HepG2 (cell line): ENCODE measurements around the gene TBC1D22A. TPM values are rescaled to one million over a fixed set of nuclear protein-coding genes. Genes with fewer than 3 reads are reported as not detected.

Experiments used
- ATAC-seq: fragments of 200-7000 bp; cut with Tn5 transposase; 3 replicates; pipeline ENCODE4 v1.9.1; 2020; ENCODE audit warnings: mild to moderate bottlenecking, moderate library complexity
- BruUV-seq: library from RNA; stranded (reverse); fragments of 400-500 nt; replicated peaks from 2 replicates; lab custom pipeline; 2021; lab: Mats Ljungman, UMichigan
- CTCF ChIA-PET: fragments of 300-600 bp; formaldehyde crosslinking; extraction: SDS; loops from one replicate; lab custom pipeline; 2021; ENCODE audit warnings: low total read pairs, inconsistent platforms, low intra/inter-chr PET ratio; lab: Yijun Ruan, JAX
- POLR2A ChIA-PET: fragments of 350-600 bp; sonication (Branson Sonifier 250); formaldehyde crosslinking; loops from one replicate; lab custom pipeline; 2020; ENCODE audit warnings: antibody characterized with exemption, inconsistent platforms; lab: Yijun Ruan, JAX
- DNase-seq: peaks from one replicate; pipeline ENCODE4 v3.0.0-alpha.2; 2015; ENCODE audit warnings: low spot score
- FAIRE-seq: peaks from 3 replicates; lab custom pipeline; 2011; peaks lifted over from hg19 to GRCh38; lab: Jason Lieb, UNC
- H2AFZ ChIP-seq: one replicate; pipeline ENCODE4 v1.6.1; 2011; ENCODE audit warnings: low read length, inconsistent platforms
- H3K27ac ChIP-seq: fragments of 300-600 bp; 3 replicates; pipeline ENCODE4 v1.8.0; 2011; ENCODE audit warnings: mixed run types, mild to moderate bottlenecking, mixed read lengths, low read length, inconsistent platforms; ENCODE audit not compliant: insufficient read depth; ENCODE audit errors: extremely low read length
- H3K27me3 ChIP-seq, 2 experiments: fragments of 200-600 bp in 1 of 2; 2 replicates in 1 of 2; 3 replicates in 1 of 2; pipeline versions ENCODE4 v1.6.0 to v1.8.0; 2011; ENCODE audit warnings: low read length in 2 of 2, mild to moderate bottlenecking in 2 of 2, moderate library complexity in 2 of 2, inconsistent platforms in 1 of 2; ENCODE audit not compliant: insufficient read depth in 2 of 2, control insufficient read depth in 1 of 2
- H3K36me3 ChIP-seq, 2 experiments: fragments of 200-600 bp in 1 of 2; replicated peaks in 1 of 2; 2 replicates in 1 of 2; 3 replicates in 1 of 2; pipeline versions ENCODE4 v1.5.1 to v1.8.0; 2011; ENCODE audit warnings: low read length in 2 of 2, inconsistent platforms in 1 of 2; ENCODE audit not compliant: insufficient read depth in 2 of 2, control insufficient read depth in 1 of 2
- H3K4me1 ChIP-seq: 2 replicates; pipeline ENCODE4 v1.5.1; 2012; ENCODE audit warnings: low read length, inconsistent platforms; ENCODE audit not compliant: insufficient read depth
- H3K4me2 ChIP-seq: 2 replicates; pipeline ENCODE4 v1.6.0; 2011; ENCODE audit warnings: low read depth, low read length, inconsistent platforms
- H3K4me3 ChIP-seq, 3 experiments: fragments of 200-600 bp in 1 of 3; sonication (generic), shearing (Covaris generic) in 1 of 3; replicated peaks in 1 of 3; 2 replicates each; pipeline ENCODE4 v1.5.1; 2011 to 2016; ENCODE audit warnings: low read length in 3 of 3, inconsistent platforms in 2 of 3, low read depth in 2 of 3, mild to moderate bottlenecking in 2 of 3, control low read depth in 1 of 3, mixed read lengths in 1 of 3; ENCODE audit not compliant: insufficient read depth in 1 of 3
- H3K79me2 ChIP-seq: one replicate; pipeline ENCODE4 v1.6.1; 2011; ENCODE audit warnings: low read length, inconsistent platforms; ENCODE audit not compliant: insufficient read depth
- H3K9ac ChIP-seq: 2 replicates; pipeline ENCODE4 v1.6.0; 2011; ENCODE audit warnings: mild to moderate bottlenecking, low read depth, low read length, inconsistent platforms; ENCODE audit not compliant: insufficient read depth
- H3K9me3 ChIP-seq: 2 replicates; pipeline ENCODE4 v1.5.1; 2012; ENCODE audit warnings: mild to moderate bottlenecking, low read length
- H4K20me1 ChIP-seq: 2 replicates; pipeline ENCODE4 v1.6.0; 2011; ENCODE audit warnings: inconsistent platforms, mild to moderate bottlenecking, low read length, moderate library complexity; ENCODE audit not compliant: insufficient read depth
- ETV5 ChIP-seq: IDR thresholded peaks from 2 replicates; pipeline ENCODE4 v1.6.1; 2018; ENCODE audit warnings: missing biosample characterization, missing genetic modification reagents, inconsistent platforms, borderline replicate concordance
- ISL2 ChIP-seq: sonication (generic); formaldehyde crosslinking; IDR thresholded peaks from 2 replicates; pipeline ENCODE4 v1.5.0; 2020; ENCODE audit warnings: missing genetic modification reagents
- KDM2A ChIP-seq: sonication (generic); formaldehyde crosslinking; IDR thresholded peaks from 2 replicates; pipeline ENCODE4 v1.4.0; 2020; ENCODE audit warnings: low read depth, missing genetic modification reagents, borderline replicate concordance
- MNT ChIP-seq: fragments of 450-650 bp; IDR thresholded peaks from 2 replicates; pipeline ENCODE4 v1.6.1; 2016
- NFYC ChIP-seq: IDR thresholded peaks from 2 replicates; pipeline ENCODE4 v1.6.1; 2016; ENCODE audit warnings: missing genetic modification reagents, missing compliant biosample characterization
- ZNF224 ChIP-seq: sonication (generic); formaldehyde crosslinking; IDR thresholded peaks from 2 replicates; pipeline ENCODE4 v1.5.0; 2020; ENCODE audit warnings: mild to moderate bottlenecking, missing genetic modification reagents
- ZNF282 ChIP-seq: fragments of 450-650 bp; IDR thresholded peaks from 2 replicates; pipeline ENCODE4 v1.6.1; 2018; ENCODE audit not compliant: partially characterized antibody
- ZNF878 ChIP-seq: sonication (generic); formaldehyde crosslinking; IDR thresholded peaks from 2 replicates; pipeline ENCODE4 v1.8.1; 2023; ENCODE audit warnings: mild to moderate bottlenecking, missing genetic modification reagents, moderate library complexity
- WGBS: methylation state at CpG from one replicate; pipeline ENCODE4 v1.1.6; 2017; ENCODE audit warnings: low lambda C conversion rate; 5-methylcytosine and 5-hydroxymethylcytosine counted together
- in situ Hi-C: cut with HindIII; loops from 2 replicates; pipeline ENCODE4 v1.10.0; 2017; ENCODE audit warnings: low pct_unique_long_range_greater_than_20kb; ENCODE audit not compliant: extremely low pct_ligation_motif_present
- intact Hi-C: fragments of 100-400 bp; cut with micrococcal nuclease; formaldehyde crosslinking; loops from one replicate; pipeline ENCODE4 v1.10.0; 2022; ENCODE audit not compliant: unreplicated experiment
- polyA plus RNA-seq, 8 experiments: library from polyadenylated mRNA; depleted of rRNA in 3 of 8; stranded (reverse) in 7 of 8; unstranded in 1 of 8; fragments of >200 nt; fragmentation: Illumina TruSeq in 4 of 8; extraction: Trizol in 4 of 8; gene quantifications; 2 replicates each; pipeline versions ENCODE4 v1.2.1 to v1.2.3, GENCODE V29; 2011 to 2016; ENCODE audit warnings: low read depth in 4 of 8, missing spikeins in 1 of 8, mixed read lengths in 1 of 8; ENCODE audit not compliant: insufficient read depth in 1 of 8
- total RNA-seq, 5 experiments: library from RNA; depleted of rRNA; stranded (reverse); fragments of >200 nt; fragmentation: Illumina TruSeq; extraction: Trizol; gene quantifications; 2 replicates each; pipeline ENCODE4 v1.2.3, GENCODE V29; 2016; ENCODE audit warnings: low read depth in 1 of 5
- TF ChIP-seq, protein P1 (sequence below): sonication (generic); formaldehyde crosslinking; conservative IDR thresholded peaks from 2 replicates; pipeline ENCODE4 v1.4.0; 2020; ENCODE audit warnings: missing genetic modification reagents

Gene TBC1D22A
- total and polyA plus RNA-seq, 2 of the 13 experiments (the other 11 are each of a cell fraction or from before 2014, with no cell fraction given): 17.3 to 18.0 TPM

DNA sequence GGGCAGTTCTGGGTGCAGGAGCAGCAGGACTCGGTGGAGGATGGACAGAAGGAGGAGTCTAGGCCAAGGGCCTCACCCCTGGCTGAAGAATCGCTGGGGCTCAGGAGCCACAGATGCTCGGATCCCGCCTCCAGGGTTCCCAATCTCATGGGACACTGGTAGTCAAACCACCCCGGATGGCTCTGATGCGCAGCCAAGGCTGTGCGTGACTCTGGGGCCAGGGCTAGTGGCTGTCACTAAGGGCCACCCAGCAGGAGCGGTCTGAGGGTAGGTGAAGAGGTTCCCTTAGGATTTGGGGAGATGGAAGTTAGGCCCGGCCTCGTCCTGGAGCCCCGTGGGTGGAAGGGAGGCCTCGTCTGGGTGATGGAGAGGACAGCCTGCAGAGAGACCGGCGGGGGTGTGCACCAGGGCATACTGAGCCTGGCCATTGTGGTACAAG lies 300.6 kb downstream of the TBC1D22A start:
- ATAC-seq (no peak), FAIRE-seq (no peak), DNase-seq (no peak)
- H3K27ac ChIP-seq: no peak overlapping the region
- TF ChIP-seq ZNF282: no peak
- TF ChIP-seq, protein P1, sequence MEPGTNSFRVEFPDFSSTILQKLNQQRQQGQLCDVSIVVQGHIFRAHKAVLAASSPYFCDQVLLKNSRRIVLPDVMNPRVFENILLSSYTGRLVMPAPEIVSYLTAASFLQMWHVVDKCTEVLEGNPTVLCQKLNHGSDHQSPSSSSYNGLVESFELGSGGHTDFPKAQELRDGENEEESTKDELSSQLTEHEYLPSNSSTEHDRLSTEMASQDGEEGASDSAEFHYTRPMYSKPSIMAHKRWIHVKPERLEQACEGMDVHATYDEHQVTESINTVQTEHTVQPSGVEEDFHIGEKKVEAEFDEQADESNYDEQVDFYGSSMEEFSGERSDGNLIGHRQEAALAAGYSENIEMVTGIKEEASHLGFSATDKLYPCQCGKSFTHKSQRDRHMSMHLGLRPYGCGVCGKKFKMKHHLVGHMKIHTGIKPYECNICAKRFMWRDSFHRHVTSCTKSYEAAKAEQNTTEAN (CRISPR knock-in tag): no peak
- no peak for TF ChIP-seq NFYC
- no peak for TF ChIP-seq ETV5
- no peak for TF ChIP-seq ZNF224 (CRISPR knock-in tag)
- TF ChIP-seq ISL2: no peak
- TF ChIP-seq KDM2A (CRISPR knock-in tag): no peak
- H3K27me3 ChIP-seq: no peaks in the 10 kb centered on the region
- H3K4me3 ChIP-seq: no peak overlapping the region
- in situ Hi-C loops (no loop called here), intact Hi-C loops (no loop called here)
- no peaks in the 10 kb centered on the region for H3K4me1 ChIP-seq
- CTCF ChIA-PET: no interaction called here
- no peaks in the 10 kb centered on the region for H3K9me3 ChIP-seq
- no TSS peak for BruUV-seq
- H3K36me3 ChIP-seq: peaks cover 3 to 15% of the 10 kb centered on the region in 2 experiments; a peak in 2 of 5 replicates
- no peak overlapping the region for H3K4me2 ChIP-seq
- POLR2A ChIA-PET: no interaction called here
- H2AFZ ChIP-seq: no peak overlapping the region
- H3K9ac ChIP-seq: no peak overlapping the region
- 96% methylated on average over 13 of the region's 14 CpGs for WGBS
- H4K20me1 ChIP-seq: no peaks in the 10 kb centered on the region
- no peaks in the 10 kb centered on the region for H3K79me2 ChIP-seq

DNA sequence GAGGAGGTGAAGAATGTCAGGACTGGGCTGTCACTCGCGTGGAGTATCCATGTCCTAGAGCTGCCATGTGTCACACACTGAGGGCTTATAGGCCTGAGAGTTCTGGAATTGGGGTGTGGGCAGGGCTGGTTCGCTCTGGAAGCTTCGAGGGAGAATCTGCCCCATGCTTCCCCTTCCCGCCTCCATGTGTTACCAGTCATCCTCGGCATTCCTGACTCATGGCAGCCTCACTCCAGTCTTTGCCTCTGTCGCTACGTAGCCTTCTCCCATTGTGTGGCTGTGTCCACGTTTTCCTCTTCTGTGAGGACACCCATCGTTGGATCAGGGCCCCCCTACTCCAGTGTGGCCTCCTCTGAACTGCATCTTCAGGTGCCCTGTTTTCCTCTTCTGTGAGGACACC lies 301.2 kb downstream of the TBC1D22A start:
- POLR2A ChIA-PET: no interaction called here
- DNase-seq (no peak), FAIRE-seq (no peak)
- intact Hi-C loops: no loop called here
- Histone ChIP-seq H3K79me2 (no peaks in the 10 kb centered on the region), H2AFZ (no peak overlapping the region), H3K27ac (no peak overlapping the region), H3K4me2 (no peak overlapping the region), H4K20me1 (no peaks in the 10 kb centered on the region), H3K36me3 (peaks cover 3 to 15% of the 10 kb centered on the region in 2 experiments; a peak in 2 of 5 replicates), H3K9me3 (no peaks in the 10 kb centered on the region), H3K27me3 (no peaks in the 10 kb centered on the region), H3K4me3 (no peak overlapping the region), H3K9ac (no peak overlapping the region), H3K4me1 (no peaks in the 10 kb centered on the region)
- WGBS: 91% methylated on average over 7 of the region's 10 CpGs
- in situ Hi-C loops: no loop called here
- TF ChIP-seq MNT (peak; percentile 71), ZNF878 (CRISPR knock-in tag) (no peak)
- TF ChIP-seq, all 625 proteins: peak for 1
- CTCF ChIA-PET: no interaction called here
- no peak for ATAC-seq
- no TSS peak for BruUV-seq
